GM23248 (cell line): ENCODE measurements around the gene TBX3. TPM values are rescaled to one million over a fixed set of nuclear protein-coding genes. Genes with fewer than 3 reads are reported as not detected.

Source experiments
- DNase-seq: peaks from one replicate; pipeline ENCODE4 v3.0.0-alpha.2; 2015
- H2AFZ ChIP-seq: fragments of 200-600 bp; sonication (generic); 2 replicates; pipeline ENCODE4 v1.6.1; 2016; ENCODE audit warnings: antibody characterized with exemption
- H3F3A ChIP-seq: fragments of 200-600 bp; sonication (generic); 2 replicates; pipeline ENCODE4 v1.6.1; 2016; ENCODE audit warnings: mild to moderate bottlenecking, antibody characterized with exemption, mixed run types; ENCODE audit not compliant: insufficient read depth
- H3K27ac ChIP-seq: fragments of 200-600 bp; sonication (generic); 2 replicates; pipeline ENCODE4 v1.5.1; 2016; ENCODE audit warnings: mild to moderate bottlenecking
- H3K27me3 ChIP-seq: fragments of 200-600 bp; sonication (generic); replicated peaks from 2 replicates; pipeline ENCODE4 v1.6.1; 2016; ENCODE audit warnings: mild to moderate bottlenecking; ENCODE audit not compliant: insufficient read depth
- H3K36me3 ChIP-seq: fragments of 200-600 bp; sonication (generic); 2 replicates; pipeline ENCODE4 v1.6.1; 2016; ENCODE audit warnings: low read depth, mild to moderate bottlenecking
- H3K4me1 ChIP-seq: fragments of 200-600 bp; sonication (generic); 2 replicates; pipeline ENCODE4 v1.6.1; 2016; ENCODE audit warnings: mild to moderate bottlenecking; ENCODE audit not compliant: insufficient read depth
- H3K4me2 ChIP-seq: fragments of 200-600 bp; sonication (generic); one replicate; pipeline ENCODE4 v1.6.1; 2016; ENCODE audit warnings: mild to moderate bottlenecking; ENCODE audit not compliant: unreplicated experiment
- H3K4me3 ChIP-seq: fragments of 200-600 bp; sonication (generic); 2 replicates; pipeline ENCODE4 v1.5.1; 2016; ENCODE audit warnings: mild to moderate bottlenecking
- H3K79me2 ChIP-seq: fragments of 200-600 bp; sonication (generic); 2 replicates; pipeline ENCODE4 v1.6.1; 2016; ENCODE audit warnings: mild to moderate bottlenecking; ENCODE audit not compliant: insufficient read depth
- H3K9ac ChIP-seq: fragments of 200-600 bp; sonication (generic); 2 replicates; pipeline ENCODE4 v1.6.1; 2016; ENCODE audit warnings: mild to moderate bottlenecking
- H3K9me2 ChIP-seq: fragments of 200-600 bp; sonication (generic); 2 replicates; pipeline ENCODE4 v1.6.1; 2016; ENCODE audit warnings: mixed run types, mild to moderate bottlenecking, moderate library complexity; ENCODE audit not compliant: insufficient read depth
- H3K9me3 ChIP-seq: fragments of 200-600 bp; sonication (generic); one replicate; pipeline ENCODE4 v1.6.1; 2017; ENCODE audit warnings: low read depth
- H4K20me1 ChIP-seq: fragments of 200-600 bp; sonication (generic); 2 replicates; pipeline ENCODE4 v1.6.0; 2016; ENCODE audit not compliant: insufficient read depth
- EZH2 ChIP-seq: fragments of 200-600 bp; sonication (generic); IDR thresholded peaks from 2 replicates; pipeline ENCODE4 v1.6.1; 2018; ENCODE audit warnings: antibody characterized with exemption, mild to moderate bottlenecking; ENCODE audit not compliant: insufficient read depth, poor library complexity, severe bottlenecking
- EZH2phosphoT487 ChIP-seq: fragments of 200-600 bp; sonication (generic); IDR thresholded peaks from 2 replicates; pipeline ENCODE4 v1.6.1; 2018; ENCODE audit warnings: antibody characterized with exemption, moderate library complexity, mild to moderate bottlenecking, low read depth; ENCODE audit not compliant: insufficient read depth
- WGBS, 2 experiments: methylation state at CpG; one replicate each; pipeline ENCODE4 v1.1.6; 2015 to 2017; ENCODE audit warnings: low lambda C conversion rate in 2 of 2, low coverage in 1 of 2; ENCODE audit errors: missing lambda C conversion rate in 2 of 2; 5-methylcytosine and 5-hydroxymethylcytosine counted together
- in situ Hi-C: fragments of 300-500 bp; cut with MboI; formaldehyde crosslinking; loops from 2 replicates; pipeline ENCODE4 v1.15.0; 2020
- polyA plus RNA-seq: library from polyadenylated mRNA; unstranded; fragments of >200 nt; fragmentation: Nextera tagmentation; extraction: Ambion mirVana; gene quantifications from 2 replicates; pipeline ENCODE4 v1.2.1, GENCODE V29; 2016
- small RNA-seq: library from RNA; depleted of rRNA; stranded (forward); fragments of <200 nt; gene quantifications from one replicate; pipeline ENCODE3, GENCODE V24; 2014; ENCODE audit warnings: low read depth, low replicate concordance
- total RNA-seq: library from RNA; depleted of rRNA; stranded (reverse); fragments of >200 nt; shearing (Covaris generic); gene quantifications from 2 replicates; pipeline ENCODE4 v1.2.3, GENCODE V29; 2014

The TBX3 gene
- total and polyA plus RNA-seq, 2 experiments from 2014 or later = 25.1 to 29.2 TPM

GRCh38 chr12:114627393-114627792, 56.6 kb downstream of the TBX3 start:
- in situ Hi-C loops = no loop called here
- H3K27me3 ChIP-seq = peaks cover 7% of the 10 kb centered on the region

GRCh38 chr12:114625294-114625851, 58.6 kb downstream of the TBX3 start:
- TF ChIP-seq EZH2 (no peak), EZH2phosphoT487 (no peak)
- in situ Hi-C loops = no loop called here
- peak overlapping the region; percentile 42 for H3K27ac ChIP-seq

More at GRCh38 chr12:114627393-114627792, 56.6 kb downstream of the TBX3 start:
- no peaks in the 10 kb centered on the region for H4K20me1 ChIP-seq
- H3K36me3 ChIP-seq = no peaks in the 10 kb centered on the region
- no peak for DNase-seq
- peaks cover 10% of the 10 kb centered on the region; the same call in 1 of the 2 replicates for H3K4me1 ChIP-seq
- no peaks in the 10 kb centered on the region for H3K9me3 ChIP-seq
- H3K79me2 ChIP-seq = no peaks in the 10 kb centered on the region
- TF ChIP-seq EZH2 = no peak
- no peak for TF ChIP-seq EZH2phosphoT487
- no peak overlapping the region for H3K4me3 ChIP-seq
- H2AFZ ChIP-seq = no peak overlapping the region
- peaks cover 18% of the 10 kb centered on the region; the same call in 1 of the 2 replicates for H3F3A ChIP-seq
- H3K9ac ChIP-seq = no peak overlapping the region
- no peaks in the 10 kb centered on the region for H3K9me2 ChIP-seq
- H3K4me2 ChIP-seq = no peak overlapping the region
- no peak overlapping the region for H3K27ac ChIP-seq

GRCh38 chr12:114623737-114624136, 60.2 kb downstream of the TBX3 start:
- H3F3A ChIP-seq = peaks cover 18% of the 10 kb centered on the region; the same call in 1 of the 2 replicates
- H4K20me1 ChIP-seq = no peaks in the 10 kb centered on the region
- no peak overlapping the region for H3K27ac ChIP-seq
- no peak overlapping the region for H3K4me2 ChIP-seq
- H3K4me1 ChIP-seq = peaks cover 10% of the 10 kb centered on the region; the same call in 1 of the 2 replicates
- DNase-seq = no peak
- H3K27me3 ChIP-seq = no peaks in the 10 kb centered on the region
- in situ Hi-C loops = no loop called here
- no peaks in the 10 kb centered on the region for H3K9me3 ChIP-seq
- H3K79me2 ChIP-seq = no peaks in the 10 kb centered on the region
- H2AFZ ChIP-seq = no peak overlapping the region
- H3K36me3 ChIP-seq = no peaks in the 10 kb centered on the region
- no peak overlapping the region for H3K9ac ChIP-seq
- H3K9me2 ChIP-seq = no peaks in the 10 kb centered on the region
- no peak overlapping the region for H3K4me3 ChIP-seq
- TF ChIP-seq EZH2 (no peak), EZH2phosphoT487 (no peak)

More at GRCh38 chr12:114625294-114625851, 58.6 kb downstream of the TBX3 start:
- Histone ChIP-seq H3F3A (peaks cover 18% of the 10 kb centered on the region; the same call in 1 of the 2 replicates), H4K20me1 (no peaks in the 10 kb centered on the region), H3K9ac (no peak overlapping the region), H3K4me1 (peaks cover 10% of the 10 kb centered on the region; the same call in 1 of the 2 replicates), H3K4me2 (no peak overlapping the region), H3K79me2 (no peaks in the 10 kb centered on the region), H3K36me3 (no peaks in the 10 kb centered on the region), H3K9me3 (no peaks in the 10 kb centered on the region), H2AFZ (no peak overlapping the region), H3K27me3 (no peaks in the 10 kb centered on the region; the same call in 1 of the 2 replicates), H3K9me2 (no peaks in the 10 kb centered on the region), H3K4me3 (no peak overlapping the region)
- DNase-seq = peak; percentile 77
- 27 to 29% methylated on average over 7 of the region's 7 CpGs for WGBS, 2 experiments

Small RNA genes lying within 50 kb of the gene (small RNA-seq; reads per million reads assigned to genes)
- not detected for gene RF00019
